H9 (cell line): ENCODE measurements around the gene BEST4. TPM values are rescaled to one million over a fixed set of nuclear protein-coding genes. Genes with fewer than 3 reads are reported as not detected.
A peak's percentile ranks its signal among the peaks of the same experiment; 100 is the strongest.

Experiments used
- DNase-seq: peaks from one replicate; pipeline ENCODE4 v3.0.0-alpha.2; 2017
- H2AFZ ChIP-seq: one replicate; pipeline ENCODE4 v1.6.1; 2013; ENCODE audit warnings: mild to moderate bottlenecking, low read length, control low read depth, moderate library complexity
- H2AK5ac ChIP-seq: 2 replicates; pipeline ENCODE4 v1.6.1; 2013; ENCODE audit warnings: low read length, control low read depth, mixed read lengths; ENCODE audit not compliant: insufficient read length
- H2BK120ac ChIP-seq: one replicate; pipeline ENCODE4 v1.6.1; 2013; ENCODE audit warnings: low read depth, mild to moderate bottlenecking, low read length, control low read depth, inconsistent platforms; ENCODE audit not compliant: poor library complexity, severe bottlenecking
- H2BK12ac ChIP-seq: 2 replicates; pipeline ENCODE4 v1.6.1; 2013; ENCODE audit warnings: low read length, control low read depth, mixed read lengths, low read depth; ENCODE audit not compliant: insufficient read length
- H2BK15ac ChIP-seq: 2 replicates; pipeline ENCODE4 v1.6.1; 2013; ENCODE audit warnings: low read depth, low read length, control low read depth
- H2BK20ac ChIP-seq: one replicate; pipeline ENCODE4 v1.6.1; 2013; ENCODE audit warnings: low read depth, mild to moderate bottlenecking, low read length, control low read depth, inconsistent platforms; ENCODE audit not compliant: poor library complexity, severe bottlenecking
- H2BK5ac ChIP-seq: 2 replicates; pipeline ENCODE4 v1.6.1; 2013; ENCODE audit warnings: low read length, control low read depth, mixed read lengths; ENCODE audit not compliant: insufficient read length
- H3K14ac ChIP-seq: 2 replicates; pipeline ENCODE4 v1.6.1; 2013; ENCODE audit warnings: low read length, control low read depth; ENCODE audit not compliant: insufficient read depth
- H3K18ac ChIP-seq: 2 replicates; pipeline ENCODE4 v1.6.1; 2013; ENCODE audit warnings: low read depth, mild to moderate bottlenecking, mixed read lengths, low read length, control low read depth; ENCODE audit not compliant: insufficient read length
- H3K23ac ChIP-seq: 2 replicates; pipeline ENCODE4 v1.6.1; 2013; ENCODE audit warnings: low read length, control low read depth, mixed read lengths, low read depth; ENCODE audit not compliant: insufficient read length
- H3K23me2 ChIP-seq: 2 replicates; pipeline ENCODE4 v1.6.1; 2013; ENCODE audit warnings: low read depth, mild to moderate bottlenecking, mixed read lengths, low read length, control low read depth; ENCODE audit not compliant: insufficient read length, poor library complexity, severe bottlenecking
- H3K27ac ChIP-seq: 2 replicates; pipeline ENCODE4 v1.5.1; 2013; ENCODE audit warnings: low read length, control low read depth, mixed read lengths, low read depth; ENCODE audit not compliant: insufficient read length
- H3K27me3 ChIP-seq: 2 replicates; pipeline ENCODE4 v1.6.1; 2013; ENCODE audit warnings: low read length, control low read depth, inconsistent platforms; ENCODE audit not compliant: insufficient read depth
- H3K4ac ChIP-seq: 2 replicates; pipeline ENCODE4 v1.6.1; 2013; ENCODE audit warnings: low read depth, mild to moderate bottlenecking, control low read depth, inconsistent platforms, low read length, moderate library complexity
- H3K4me1 ChIP-seq: 2 replicates; pipeline ENCODE4 v1.6.1; 2013; ENCODE audit warnings: low read length, control low read depth, inconsistent platforms; ENCODE audit not compliant: insufficient read depth
- H3K4me2 ChIP-seq: 2 replicates; pipeline ENCODE4 v1.6.1; 2013; ENCODE audit warnings: low read length, control low read depth, mixed read lengths; ENCODE audit not compliant: insufficient read length, insufficient read depth
- H3K56ac ChIP-seq: 2 replicates; pipeline ENCODE4 v1.6.1; 2013; ENCODE audit warnings: low read depth, mild to moderate bottlenecking, mixed read lengths, low read length, control low read depth; ENCODE audit not compliant: insufficient read length
- H3K79me1 ChIP-seq: 2 replicates; pipeline ENCODE4 v1.6.1; 2013; ENCODE audit warnings: low read depth, mild to moderate bottlenecking, moderate library complexity, low read length, control low read depth, inconsistent platforms; ENCODE audit not compliant: insufficient read depth, poor library complexity, severe bottlenecking
- H3K79me2 ChIP-seq: 2 replicates; pipeline ENCODE4 v1.6.1; 2013; ENCODE audit warnings: low read length, control low read depth, inconsistent platforms; ENCODE audit not compliant: insufficient read depth
- H3K9ac ChIP-seq: 2 replicates; pipeline ENCODE4 v1.6.1; 2013; ENCODE audit warnings: low read length, control low read depth, mixed read lengths; ENCODE audit not compliant: insufficient read length; ENCODE audit errors: extremely low read depth
- H3K9me3 ChIP-seq: one replicate; pipeline ENCODE4 v1.6.1; 2013; ENCODE audit warnings: low read depth, low read length, inconsistent platforms; ENCODE audit not compliant: control insufficient read depth
- H3T11ph ChIP-seq: one replicate; pipeline ENCODE4 v1.6.1; 2013; ENCODE audit warnings: mild to moderate bottlenecking, low read length, control low read depth, inconsistent platforms
- H4K20me1 ChIP-seq: one replicate; pipeline ENCODE4 v1.6.1; 2013; ENCODE audit not compliant: control insufficient read depth, insufficient read length, insufficient read depth
- H4K5ac ChIP-seq: 2 replicates; pipeline ENCODE4 v1.6.1; 2013; ENCODE audit warnings: low read depth, mild to moderate bottlenecking, mixed read lengths, low read length, control low read depth; ENCODE audit not compliant: insufficient read length
- H4K8ac ChIP-seq: replicated peaks from 2 replicates; pipeline ENCODE4 v1.6.1; 2013; ENCODE audit warnings: low read length, control low read depth, mixed read lengths, low read depth; ENCODE audit not compliant: insufficient read length
- H4K91ac ChIP-seq: 2 replicates; pipeline ENCODE4 v1.6.1; 2013; ENCODE audit warnings: low read depth, mild to moderate bottlenecking, moderate library complexity, mixed read lengths, low read length, control low read depth; ENCODE audit not compliant: insufficient read length
- H3K27ac Mint-ChIP-seq, 3 experiments: 2 replicates in 2 of 3; 3 replicates in 1 of 3; pipeline ENCODE4 v1.8.0; 2020 to 2021; ENCODE audit warnings: mixed read lengths in 3 of 3, mild to moderate bottlenecking in 1 of 3, moderate library complexity in 1 of 3
- H3K27me3 Mint-ChIP-seq: 2 replicates; pipeline ENCODE4 v1.8.0; 2021; ENCODE audit warnings: low read depth, mild to moderate bottlenecking, moderate library complexity, mixed read lengths
- H3K36me3 Mint-ChIP-seq, 3 experiments: 2 replicates in 2 of 3; 3 replicates in 1 of 3; pipeline ENCODE4 v1.8.0; 2020 to 2021; ENCODE audit warnings: low read depth in 3 of 3, mixed read lengths in 3 of 3; ENCODE audit not compliant: insufficient read depth in 1 of 3
- H3K4me1 Mint-ChIP-seq, 2 experiments: 2 replicates each; pipeline ENCODE4 v1.8.0; 2020; ENCODE audit warnings: mixed read lengths in 2 of 2
- H3K4me3 Mint-ChIP-seq, 2 experiments: 2 replicates in 1 of 2; 3 replicates in 1 of 2; pipeline ENCODE4 v1.8.0; 2020 to 2021; ENCODE audit warnings: mild to moderate bottlenecking in 2 of 2, mixed read lengths in 2 of 2, moderate library complexity in 1 of 2
- H3K9me3 Mint-ChIP-seq, 2 experiments: 2 replicates in 1 of 2; 3 replicates in 1 of 2; pipeline ENCODE4 v1.8.0; 2020; ENCODE audit warnings: mild to moderate bottlenecking in 2 of 2, mixed read lengths in 2 of 2, moderate library complexity in 1 of 2
- WGBS: extraction: QIAGEN DNeasy Blood & Tissue Kit; methylation state at CpG from one replicate; pipeline ENCODE4 v1.1.7; 2013; ENCODE audit warnings: missing lambda C conversion rate, low lambda C conversion rate, mixed read lengths; ENCODE audit not compliant: insufficient read length; ENCODE audit errors: extremely low coverage; 5-methylcytosine and 5-hydroxymethylcytosine counted together
- total RNA-seq: library from RNA; stranded (reverse); gene quantifications from 2 replicates; pipeline ENCODE4 v1.2.1, GENCODE V29; 2021
- TF ChIP-seq, protein P1 (sequence below): fragments of 200-600 bp; sonication (generic); conservative IDR thresholded peaks from 3 replicates; pipeline ENCODE4 v1.8.0; 2021; ENCODE audit warnings: antibody characterized with exemption, mild to moderate bottlenecking

Gene BEST4
- total RNA-seq, 1 experiment from 2014 or later = 1.1 TPM

DNA sequence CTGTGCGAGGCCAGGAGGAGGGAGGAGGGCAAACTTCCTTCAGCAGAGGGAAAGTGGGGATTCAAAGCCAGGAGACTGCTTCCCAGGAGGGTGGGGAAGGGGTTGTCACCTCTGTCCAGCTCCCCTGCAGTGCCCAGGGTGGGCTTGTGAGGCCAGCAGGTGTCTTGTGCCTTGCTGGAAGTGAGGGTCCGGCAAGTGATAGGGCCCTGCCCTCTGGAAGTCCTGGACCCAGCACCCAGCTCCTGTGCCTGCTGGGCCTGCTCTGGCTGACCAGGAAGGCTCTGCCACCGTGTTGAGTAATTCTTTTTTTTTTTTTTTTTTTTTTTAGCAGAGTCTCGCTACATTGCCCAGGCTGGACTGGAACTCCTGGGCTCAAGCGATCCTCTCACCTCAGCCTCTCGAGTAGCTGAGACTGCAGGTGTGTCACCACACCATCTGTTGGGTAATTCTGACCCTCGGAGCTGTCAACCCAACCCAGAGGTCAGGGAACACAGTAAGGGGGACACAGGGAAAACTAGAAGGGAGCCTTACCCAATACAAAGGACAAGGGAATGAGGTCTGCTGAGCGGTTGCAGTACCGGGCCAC is 1.0 kb downstream of the BEST4 start:
- no peaks in the 10 kb centered on the region for H3K9me3 ChIP-seq
- peak overlapping the region; percentile 59 for H3K14ac ChIP-seq
- no peak overlapping the region for H3T11ph ChIP-seq
- H2AFZ ChIP-seq = no peak overlapping the region
- H3K4me1 Mint-ChIP-seq = peaks cover 29 to 39% of the 10 kb centered on the region in 2 experiments
- H3K4me2 ChIP-seq = peak overlapping the region; percentile 51
- DNase-seq = no peak
- H3K9ac ChIP-seq = no peak overlapping the region
- no peak overlapping the region for H2BK120ac ChIP-seq
- peak overlapping the region; percentile 56 to 76 for H3K4me3 Mint-ChIP-seq
- peaks cover 12% of the 10 kb centered on the region for H3K27me3 Mint-ChIP-seq
- no peak overlapping the region for H3K56ac ChIP-seq
- no peaks in the 10 kb centered on the region for H4K20me1 ChIP-seq
- H3K9me3 Mint-ChIP-seq = no peaks in the 10 kb centered on the region; a peak in 1 of 5 replicates
- peaks cover 0 to 6% (median 0%) of the 10 kb centered on the region in 3 experiments; a peak in 3 of 7 replicates for H3K36me3 Mint-ChIP-seq
- no peak overlapping the region for H4K91ac ChIP-seq
- H3K79me2 ChIP-seq = no peaks in the 10 kb centered on the region
- H3K18ac ChIP-seq = peak overlapping the region; percentile 1
- no peak overlapping the region for H4K5ac ChIP-seq
- H3K4ac ChIP-seq = no peak overlapping the region
- H2BK5ac ChIP-seq = no peak overlapping the region
- WGBS = no CpG with 5 or more reads among the region's 9 CpGs
- peaks cover 9% of the 10 kb centered on the region for H3K23me2 ChIP-seq
- H3K23ac ChIP-seq = no peak overlapping the region
- no peak overlapping the region for H2AK5ac ChIP-seq
- no peaks in the 10 kb centered on the region for H3K27me3 ChIP-seq
- H4K8ac ChIP-seq = no peak overlapping the region
- H2BK15ac ChIP-seq = no peak overlapping the region
- H3K27ac ChIP-seq = no peak overlapping the region
- no peaks in the 10 kb centered on the region for H3K79me1 ChIP-seq
- H3K27ac Mint-ChIP-seq = no peak overlapping the region; a peak in 1 of 7 replicates
- H3K4me1 ChIP-seq = no peaks in the 10 kb centered on the region
- H2BK12ac ChIP-seq = no peak overlapping the region
- TF ChIP-seq, protein P1, sequence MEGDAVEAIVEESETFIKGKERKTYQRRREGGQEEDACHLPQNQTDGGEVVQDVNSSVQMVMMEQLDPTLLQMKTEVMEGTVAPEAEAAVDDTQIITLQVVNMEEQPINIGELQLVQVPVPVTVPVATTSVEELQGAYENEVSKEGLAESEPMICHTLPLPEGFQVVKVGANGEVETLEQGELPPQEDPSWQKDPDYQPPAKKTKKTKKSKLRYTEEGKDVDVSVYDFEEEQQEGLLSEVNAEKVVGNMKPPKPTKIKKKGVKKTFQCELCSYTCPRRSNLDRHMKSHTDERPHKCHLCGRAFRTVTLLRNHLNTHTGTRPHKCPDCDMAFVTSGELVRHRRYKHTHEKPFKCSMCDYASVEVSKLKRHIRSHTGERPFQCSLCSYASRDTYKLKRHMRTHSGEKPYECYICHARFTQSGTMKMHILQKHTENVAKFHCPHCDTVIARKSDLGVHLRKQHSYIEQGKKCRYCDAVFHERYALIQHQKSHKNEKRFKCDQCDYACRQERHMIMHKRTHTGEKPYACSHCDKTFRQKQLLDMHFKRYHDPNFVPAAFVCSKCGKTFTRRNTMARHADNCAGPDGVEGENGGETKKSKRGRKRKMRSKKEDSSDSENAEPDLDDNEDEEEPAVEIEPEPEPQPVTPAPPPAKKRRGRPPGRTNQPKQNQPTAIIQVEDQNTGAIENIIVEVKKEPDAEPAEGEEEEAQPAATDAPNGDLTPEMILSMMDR = no peak
- H2BK20ac ChIP-seq = no peak overlapping the region
